Osteoblast (primary cell): ENCODE data around the gene DHX15. TPM values are rescaled to one million over a fixed set of nuclear protein-coding genes. Genes with fewer than 3 reads are reported as not detected.

Source experiments
- DNase-seq: peaks from one replicate; pipeline ENCODE4 v3.0.0; 2011; ENCODE audit warnings: low spot score, mixed read lengths; ENCODE audit not compliant: insufficient read length; ENCODE audit errors: missing footprints
- H2AFZ ChIP-seq: 2 replicates; pipeline ENCODE4 v1.6.0; 2011; ENCODE audit warnings: mild to moderate bottlenecking, low read length
- H3K27ac ChIP-seq: 2 replicates; pipeline ENCODE4 v1.5.1; 2011; ENCODE audit warnings: mild to moderate bottlenecking, low read depth, low read length, moderate library complexity
- H3K27me3 ChIP-seq: 2 replicates; pipeline ENCODE4 v1.6.0; 2012; ENCODE audit warnings: mild to moderate bottlenecking, control low read depth, inconsistent platforms, low read length, moderate library complexity; ENCODE audit not compliant: insufficient read depth
- H3K36me3 ChIP-seq: 2 replicates; pipeline ENCODE4 v1.5.1; 2011; ENCODE audit warnings: mild to moderate bottlenecking, low read length, control low read depth, moderate library complexity; ENCODE audit not compliant: insufficient read depth
- H3K4me1 ChIP-seq: 2 replicates; pipeline ENCODE4 v1.5.1; 2011; ENCODE audit warnings: mild to moderate bottlenecking, low read length, control low read depth, moderate library complexity; ENCODE audit not compliant: insufficient read depth
- H3K4me2 ChIP-seq: 2 replicates; pipeline ENCODE4 v1.6.0; 2011; ENCODE audit warnings: mild to moderate bottlenecking, low read length; ENCODE audit not compliant: insufficient read depth
- H3K4me3 ChIP-seq: fragments of 200-600 bp; sonication (generic); 3 replicates; pipeline ENCODE4 v1.5.1; 2012; ENCODE audit warnings: mild to moderate bottlenecking, low read length, inconsistent platforms; ENCODE audit not compliant: insufficient read depth
- H3K79me2 ChIP-seq: 2 replicates; pipeline ENCODE4 v1.6.0; 2012; ENCODE audit warnings: mild to moderate bottlenecking, low read length, control low read depth, inconsistent platforms; ENCODE audit not compliant: insufficient read depth
- H3K9me3 ChIP-seq: 2 replicates; pipeline ENCODE4 v1.5.1; 2011; ENCODE audit warnings: low read depth, low read length, control low read depth
- H4K20me1 ChIP-seq: 2 replicates; pipeline ENCODE4 v1.6.0; 2012; ENCODE audit warnings: mild to moderate bottlenecking, low read length, control low read depth; ENCODE audit not compliant: insufficient read depth
- CTCF ChIP-seq: IDR thresholded peaks from 2 replicates; pipeline ENCODE4 v1.5.1; 2011; ENCODE audit warnings: mild to moderate bottlenecking, low read depth, low read length, moderate library complexity; ENCODE audit errors: extremely low read depth
- total RNA-seq: library from RNA; depleted of rRNA; stranded (reverse); fragments of >200 nt; gene quantifications from 2 replicates; pipeline ENCODE4 v1.2.3, GENCODE V29; 2012

Gene DHX15
- total RNA-seq, 1 donor = 109 TPM

- no peak overlapping the region for H2AFZ ChIP-seq
- H3K27ac ChIP-seq = no peak overlapping the region
- peaks cover 2% of the 10 kb centered on the region for H4K20me1 ChIP-seq
- no peak overlapping the region for H3K4me2 ChIP-seq
- H3K4me3 ChIP-seq = no peak overlapping the region
- H3K79me2 ChIP-seq = peaks cover 10% of the 10 kb centered on the region
- H3K27me3 ChIP-seq = peaks cover 3% of the 10 kb centered on the region
- H3K36me3 ChIP-seq = no peaks in the 10 kb centered on the region
- no peak for TF ChIP-seq CTCF
- H3K9me3 ChIP-seq = no peaks in the 10 kb centered on the region
- DNase-seq = no peak
- peaks cover 2% of the 10 kb centered on the region for H3K4me1 ChIP-seq
Measured at GRCh38 chr4:24588216-24588954, 4.0 kb upstream of the DHX15 start.

GRCh38 chr4:24583451-24584210 lies 723 bp downstream of the DHX15 start:
- peaks cover 3% of the 10 kb centered on the region for H3K36me3 ChIP-seq
- H2AFZ ChIP-seq = peak overlapping the region; percentile 99
- TF ChIP-seq CTCF = no peak
- peak overlapping the region; percentile 100 for H3K4me3 ChIP-seq
- H3K4me1 ChIP-seq = peaks cover 16% of the 10 kb centered on the region
- peak overlapping the region; percentile 66 for H3K4me2 ChIP-seq
- H3K27me3 ChIP-seq = no peaks in the 10 kb centered on the region
- H3K9me3 ChIP-seq = no peaks in the 10 kb centered on the region
- H3K79me2 ChIP-seq = peaks cover 58% of the 10 kb centered on the region
- peaks cover 44% of the 10 kb centered on the region for H4K20me1 ChIP-seq
- peak; percentile 88 for DNase-seq
- H3K27ac ChIP-seq = peak overlapping the region; percentile 99

GRCh38 chr4:24582235-24582832 lies 2.0 kb downstream of the DHX15 start:
- Histone ChIP-seq H3K27ac (peak overlapping the region; percentile 38), H4K20me1 (peaks cover 57% of the 10 kb centered on the region), H3K4me2 (peak overlapping the region; percentile 66), H3K4me1 (peaks cover 16% of the 10 kb centered on the region), H3K36me3 (peaks cover 3% of the 10 kb centered on the region), H2AFZ (no peak overlapping the region), H3K9me3 (no peaks in the 10 kb centered on the region), H3K79me2 (peaks cover 71% of the 10 kb centered on the region), H3K4me3 (peak overlapping the region; percentile 100), H3K27me3 (no peaks in the 10 kb centered on the region)
- TF ChIP-seq CTCF = no peak
- DNase-seq = no peak

GRCh38 chr4:24578364-24578763 lies 6.0 kb downstream of the DHX15 start:
- H3K9me3 ChIP-seq = no peaks in the 10 kb centered on the region
- H3K4me1 ChIP-seq = peaks cover 14% of the 10 kb centered on the region
- no peak overlapping the region for H3K27ac ChIP-seq
- peaks cover 99% of the 10 kb centered on the region for H3K79me2 ChIP-seq
- H3K4me3 ChIP-seq = no peak overlapping the region
- no peak overlapping the region for H3K4me2 ChIP-seq
- no peak overlapping the region for H2AFZ ChIP-seq
- DNase-seq = no peak
- no peaks in the 10 kb centered on the region for H3K27me3 ChIP-seq
- peaks cover 33% of the 10 kb centered on the region for H3K36me3 ChIP-seq
- TF ChIP-seq CTCF = no peak
- peaks cover 78% of the 10 kb centered on the region for H4K20me1 ChIP-seq
